SK-N-SH (cell line): Measurements from ENCODE around the gene SLC35F4.

Experiments
- CTCF ChIP-seq: fragments of 200-600 bp; sonication (generic); IDR thresholded peaks from 2 replicates; pipeline ENCODE4 v1.6.1; 2017; ENCODE audit warnings: antibody characterized with exemption, mild to moderate bottlenecking, moderate library complexity
- ELF1 ChIP-seq: IDR thresholded peaks from 2 replicates; pipeline ENCODE4 v1.4.0; 2012
- EP300 ChIP-seq, 2 experiments: IDR thresholded peaks; 2 replicates each; pipeline versions ENCODE4 v1.4.0 to v1.6.1; 2012; ENCODE audit warnings: borderline replicate concordance in 1 of 2, low read depth in 1 of 2, low read length in 1 of 2
- JUND ChIP-seq: IDR thresholded peaks from 2 replicates; pipeline ENCODE4 v1.4.0; 2012
- MXI1 ChIP-seq: IDR thresholded peaks from 2 replicates; pipeline ENCODE4 v1.6.1; 2012; ENCODE audit warnings: mild to moderate bottlenecking, low read depth, low read length, improper control_type of control experiment
- PBX3 ChIP-seq: IDR thresholded peaks from 2 replicates; pipeline ENCODE4; 2012
- POLR2AphosphoS5 ChIP-seq: IDR thresholded peaks from 2 replicates; pipeline ENCODE4 v1.6.1; 2012; ENCODE audit warnings: low read depth, low read length
- RAD21 ChIP-seq: IDR thresholded peaks from 2 replicates; pipeline ENCODE4 v1.6.1; 2012; ENCODE audit warnings: mild to moderate bottlenecking, low read length
- RFX5 ChIP-seq: IDR thresholded peaks from 2 replicates; pipeline ENCODE4 v1.6.1; 2012; ENCODE audit warnings: mild to moderate bottlenecking, improper control_type of control experiment, low read length
- RXRA ChIP-seq: IDR thresholded peaks from 2 replicates; pipeline ENCODE4 v1.4.0; 2012; ENCODE audit warnings: low read depth, mild to moderate bottlenecking, borderline replicate concordance
- TAF1 ChIP-seq: IDR thresholded peaks from 2 replicates; pipeline ENCODE4 v1.6.1; 2012; ENCODE audit warnings: low read depth, mild to moderate bottlenecking, low read length, moderate library complexity, borderline replicate concordance
- TCF12 ChIP-seq: IDR thresholded peaks from 2 replicates; pipeline ENCODE4 v1.4.0; 2012
- USF1 ChIP-seq: IDR thresholded peaks from 2 replicates; pipeline ENCODE4 v1.4.0; 2012; ENCODE audit warnings: low read depth, borderline replicate concordance

GRCh38 chr14:57898837-57899572 lies 33.1 kb upstream of the SLC35F4 start:
- TF ChIP-seq CTCF (no peak), TAF1 (no peak), PBX3 (no peak), POLR2AphosphoS5 (no peak), RAD21 (no peak), MXI1 (no peak), USF1 (no peak), ELF1 (no peak), RXRA (no peak), TCF12 (no peak), EP300 (IDR thresholded peaks at IDR 0.05; ENCODE audit: borderline replicate concordance in 1 of 2, low read depth in 1 of 2, low read length in 1 of 2) (no peak), RFX5 (no peak), JUND (no peak)
